GM19193 (cell line): Measurements from ENCODE around the gene MUCL3.

Experiments
- POLR2A ChIP-seq: IDR thresholded peaks from 4 replicates; pipeline ENCODE4 v1.6.1; 2011; ENCODE audit not compliant: insufficient read depth, insufficient read length; ENCODE audit errors: extremely low read depth

Gene MUCL3

GRCh38 chr6:30907758-30908591 is 32.8 kb upstream of the MUCL3 start, which contains the start of gene GTF2H4:
TSS of gene GTF2H4 (plus strand) at chr6:30908207.
- TF ChIP-seq POLR2A: peak; percentile 57

DNA sequence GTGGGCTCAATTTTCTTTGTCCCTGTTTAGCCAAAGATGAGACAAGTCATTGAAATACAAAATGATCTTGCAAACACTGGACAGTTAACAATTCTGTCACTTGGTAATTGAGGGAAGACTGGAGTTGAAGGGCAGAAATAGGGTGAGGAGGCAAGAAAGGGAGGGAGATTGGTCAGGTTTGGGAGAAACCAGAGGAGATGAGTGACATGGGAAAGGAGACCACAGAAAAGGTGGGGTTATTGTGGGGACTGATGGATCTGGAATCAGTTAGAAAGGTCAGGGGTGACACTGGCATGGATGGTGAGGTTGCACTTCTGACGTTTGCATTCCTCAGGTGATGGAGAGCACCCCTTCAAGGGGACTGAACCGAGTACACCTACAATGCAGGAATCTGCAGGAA is 32.1 kb upstream of the MUCL3 start:
- TF ChIP-seq POLR2A: no peak

- TF ChIP-seq POLR2A: no peak
These were observed 27.8 kb upstream of the MUCL3 start for GRCh38 chr6:30912746-30913520.

DNA sequence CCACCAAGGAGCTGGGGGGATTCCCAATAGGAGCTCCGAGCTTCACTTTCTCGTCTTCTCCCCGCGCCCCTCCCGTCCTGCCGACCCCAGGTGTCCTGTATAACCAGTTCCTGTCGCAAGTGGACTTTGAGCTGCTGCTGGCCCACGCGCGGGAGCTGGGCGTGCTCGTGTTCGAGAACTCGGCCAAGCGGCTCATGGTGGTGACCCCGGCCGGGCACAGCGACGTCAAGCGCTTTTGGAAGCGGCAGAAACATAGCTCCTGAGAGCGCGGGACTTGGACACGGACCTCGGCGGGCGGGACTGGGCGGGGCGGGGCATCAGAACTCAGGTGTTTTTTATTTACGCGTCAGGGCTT is 27.1 kb upstream of the MUCL3 start:
- TF ChIP-seq POLR2A: no peak

- peak; percentile 69 for TF ChIP-seq POLR2A
These were observed 26.5 kb upstream of the MUCL3 start, which contains the start of gene VARS2 for GRCh38 chr6:30914076-30914853. TSS of gene VARS2 (plus strand) at chr6:30914238. CDS start at chr6:30914837, 599 bp downstream.

GRCh38 chr6:30914854-30915590 is 25.8 kb upstream of the MUCL3 start:
- TF ChIP-seq POLR2A: no peak

GRCh38 chr6:30915591-30915946 is 25.2 kb upstream of the MUCL3 start:
- TF ChIP-seq POLR2A: no peak

DNA sequence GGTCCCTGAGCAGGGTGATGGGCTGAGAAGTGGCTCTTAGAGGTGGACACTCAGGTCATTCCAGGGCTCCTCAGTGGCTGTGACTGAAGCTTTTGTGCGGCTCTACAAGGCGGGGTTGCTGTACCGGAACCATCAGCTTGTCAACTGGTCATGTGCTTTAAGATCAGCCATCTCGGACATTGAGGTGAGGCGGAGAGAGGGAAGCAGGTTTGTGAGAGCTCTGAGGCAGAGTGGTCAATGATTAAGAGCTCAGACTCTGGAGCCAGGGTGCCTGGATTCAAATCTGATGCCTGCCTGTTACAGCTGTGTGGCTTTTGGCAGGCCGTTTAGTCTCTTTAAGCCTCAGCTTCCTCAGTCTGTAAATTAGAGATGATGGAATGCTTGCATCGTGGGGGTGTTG is 23.7 kb upstream of the MUCL3 start:
- no peak for TF ChIP-seq POLR2A

DNA sequence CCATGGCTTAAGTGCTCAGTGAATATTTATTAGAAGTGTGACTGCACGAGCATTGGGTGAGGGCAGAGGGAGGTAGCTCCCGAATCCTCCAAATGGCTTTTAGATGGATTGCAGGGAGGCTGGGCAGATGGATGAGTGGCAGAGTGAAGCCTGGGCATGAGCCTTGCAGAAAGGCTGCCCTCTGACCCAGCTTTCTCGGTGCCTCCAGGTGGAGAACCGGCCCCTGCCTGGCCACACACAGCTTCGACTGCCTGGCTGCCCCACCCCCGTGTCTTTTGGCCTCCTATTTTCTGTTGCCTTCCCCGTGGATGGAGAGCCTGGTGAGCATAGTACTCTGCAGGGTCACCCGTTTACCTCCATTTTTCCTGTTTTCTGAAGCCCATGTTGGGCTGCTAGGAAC is 23.3 kb upstream of the MUCL3 start:
- no peak for TF ChIP-seq POLR2A

DNA sequence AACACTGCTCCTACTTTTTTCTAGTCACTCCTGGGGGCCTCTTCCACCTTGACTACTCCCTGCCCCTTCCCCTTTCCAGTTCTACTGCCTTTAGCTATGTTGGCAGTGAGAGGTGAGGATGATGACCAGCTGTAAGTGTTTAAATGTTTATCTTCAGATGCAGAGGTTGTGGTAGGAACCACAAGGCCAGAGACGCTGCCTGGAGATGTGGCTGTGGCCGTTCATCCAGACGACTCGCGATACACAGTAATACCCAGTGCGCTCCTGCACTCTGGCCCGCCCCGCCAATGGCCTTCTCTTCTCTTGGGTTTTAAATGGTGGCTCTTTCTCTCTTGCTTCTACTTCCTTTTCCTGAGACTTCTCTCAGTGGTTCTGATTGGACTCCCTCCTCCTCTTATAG is 22.1 kb upstream of the MUCL3 start:
- TF ChIP-seq POLR2A: no peak

DNA sequence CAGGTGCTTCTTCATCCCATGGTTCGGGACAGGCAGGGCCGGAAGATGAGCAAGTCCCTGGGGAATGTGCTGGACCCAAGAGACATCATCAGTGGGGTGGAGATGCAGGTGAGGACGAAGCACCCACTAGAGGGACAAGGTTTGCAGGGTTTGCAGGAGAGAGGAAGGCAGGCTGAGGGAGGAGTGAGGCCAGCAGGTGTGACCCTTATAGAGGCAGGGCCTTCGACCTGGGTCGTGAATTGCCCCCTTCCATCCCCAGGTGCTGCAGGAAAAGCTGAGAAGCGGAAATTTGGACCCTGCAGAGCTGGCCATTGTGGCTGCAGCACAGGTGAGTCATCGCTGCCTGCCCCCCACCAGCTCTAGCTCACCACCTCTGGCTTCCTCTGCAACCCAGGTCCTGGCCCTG is 18.3 kb upstream of the MUCL3 start:
- TF ChIP-seq POLR2A: no peak

- no peak for TF ChIP-seq POLR2A
These were observed 14.1 kb upstream of the MUCL3 start for GRCh38 chr6:30926644-30927043.

DNA sequence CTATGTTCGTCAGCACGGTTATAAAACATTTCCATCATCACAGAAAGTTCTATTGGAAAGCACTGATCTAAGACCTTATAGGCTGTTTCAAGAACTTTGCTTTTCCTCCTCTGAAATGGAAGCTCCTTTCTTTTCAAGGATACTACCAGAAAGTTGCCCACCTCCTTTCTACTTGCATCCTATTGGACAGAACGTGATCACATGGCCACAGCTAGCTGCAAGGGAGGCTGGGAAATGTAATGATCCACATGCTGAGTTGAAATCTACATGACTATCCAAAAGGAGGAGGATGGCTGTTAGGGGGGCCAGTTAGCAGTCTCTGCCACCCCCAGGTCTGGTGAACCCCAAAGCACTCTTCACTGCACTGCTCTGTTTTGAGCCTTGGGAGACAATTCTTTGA is 12.1 kb upstream of the MUCL3 start:
- TF ChIP-seq POLR2A: no peak

DNA sequence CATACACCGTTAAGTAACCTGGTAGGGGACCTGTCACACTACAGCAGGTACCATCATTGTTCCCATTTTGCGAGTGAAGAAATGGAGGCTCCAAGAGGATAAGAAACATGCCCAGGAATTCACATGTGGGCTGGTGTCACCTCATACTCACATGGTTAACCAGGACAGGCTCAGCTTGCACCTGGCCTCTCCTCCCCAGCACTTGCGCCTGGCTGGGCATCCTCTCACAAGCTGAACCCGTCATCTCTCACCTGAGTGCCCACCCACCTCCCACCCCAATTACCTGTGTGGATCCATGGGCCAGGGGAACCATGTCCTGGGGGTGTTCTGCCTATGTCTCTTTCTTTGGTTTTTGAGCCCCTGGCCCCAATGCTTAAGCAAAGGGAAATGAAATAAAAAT is 10.3 kb upstream of the MUCL3 start:
- no peak for TF ChIP-seq POLR2A

DNA sequence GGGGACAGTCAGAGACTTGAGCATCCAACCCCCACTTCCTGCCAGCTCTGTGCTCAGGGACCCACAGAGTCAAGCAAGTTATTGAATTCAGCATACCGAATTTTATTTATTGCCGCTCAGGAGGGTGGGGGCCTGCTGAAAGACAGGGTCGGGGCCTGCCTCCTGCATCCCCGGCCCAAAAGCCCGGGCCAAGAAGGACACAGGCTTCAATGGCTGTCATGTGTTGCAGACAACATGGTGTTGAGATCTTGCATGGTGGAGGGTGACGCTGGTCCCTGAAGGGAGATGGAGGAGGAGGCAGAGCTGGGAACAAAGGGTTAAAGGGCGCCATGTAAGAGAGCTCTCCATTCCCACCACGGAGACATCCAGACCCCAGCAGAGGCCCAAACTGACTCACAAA is 9.5 kb upstream of the MUCL3 start:
- TF ChIP-seq POLR2A: no peak
